Mesangial cell (primary cell): Measurements from ENCODE around the gene DUSP9. TPM values are rescaled to one million over a fixed set of nuclear protein-coding genes. Genes with fewer than 3 reads are reported as not detected.

ENCODE experiments used
- total RNA-seq: library from RNA; depleted of rRNA; stranded (reverse); fragments of >200 nt; gene quantifications from 2 replicates; pipeline ENCODE4 v1.2.3, GENCODE V29; 2015

DUSP9 gene
- 0.13 and 1.3 TPM in 2 replicates for total RNA-seq

GRCh38 chrX:153646620-153647373 is at the start of gene DUSP9:
DUSP9 (plus strand) TSS chrX:153647203; CDS start chrX:153647954, 751 bp downstream.

GRCh38 chrX:153598541-153599191 is 48.3 kb upstream of the DUSP9 start, which contains the start of gene CCNQ:
CCNQ (minus strand) TSS chrX:153599139; CDS start chrX:153599073, 66 bp downstream.

GRCh38 chrX:153673428-153674218 is 26.6 kb downstream of the DUSP9 start, which contains the start of gene PNCK:
PNCK (minus strand) TSS chrX:153673813; CDS start chrX:153673076, 737 bp downstream.

GRCh38 chrX:153687121-153688039 is 40.4 kb downstream of the DUSP9 start, which contains the start of gene SLC6A8:
SLC6A8 (plus strand) TSS chrX:153687926; CDS start chrX:153688575, 649 bp downstream.

Other genes starting within 250 kb of the DUSP9 start
- gene PNMA6E, start 245.9 kb upstream of the DUSP9 start, total RNA-seq: not detected in 2 replicates
- 0.49 and 0.89 TPM in 2 replicates for gene ZFP92, start 235.7 kb upstream of the DUSP9 start, total RNA-seq
- 0.13 and 0.98 TPM in 2 replicates for gene TREX2, start 201.1 kb upstream of the DUSP9 start, total RNA-seq
- gene HAUS7, start 176.6 kb upstream of the DUSP9 start, total RNA-seq: 17.1 and 48.6 TPM in 2 replicates
- gene BGN, start 152.2 kb upstream of the DUSP9 start, total RNA-seq: 17.4 and 86.5 TPM in 2 replicates
- under 0.01 TPM in 1 of 2 replicates, not detected in the other for gene ATP2B3, start 129.6 kb upstream of the DUSP9 start, total RNA-seq
- 33.3 and 50.8 TPM in 2 replicates for gene CCNQ, start 48.1 kb upstream of the DUSP9 start, total RNA-seq
- 1.1 TPM in 1 of 2 replicates, not detected in the other for gene PNCK, start 26.6 kb downstream of the DUSP9 start, total RNA-seq
- gene SLC6A8, start 40.7 kb downstream of the DUSP9 start, total RNA-seq: 18.7 and 53.7 TPM in 2 replicates
- gene BCAP31, start 77.2 kb downstream of the DUSP9 start, total RNA-seq: 78.3 and 104 TPM in 2 replicates
- gene ABCD1, start 77.7 kb downstream of the DUSP9 start, total RNA-seq: 9.8 and 22.2 TPM in 2 replicates
- gene PLXNB3, start 117.0 kb downstream of the DUSP9 start, total RNA-seq: 4.6 and 8.4 TPM in 2 replicates
- gene SRPK3, start 133.8 kb downstream of the DUSP9 start, total RNA-seq: 1.9 TPM in 1 of 2 replicates, not detected in the other
- 91.7 and 93.4 TPM in 2 replicates for gene IDH3G, start 147.2 kb downstream of the DUSP9 start, total RNA-seq
- 224 and 257 TPM in 2 replicates for gene SSR4, start 147.5 kb downstream of the DUSP9 start, total RNA-seq
- gene PDZD4, start 183.3 kb downstream of the DUSP9 start, total RNA-seq: under 0.01 and 0.13 TPM in 2 replicates
- 15.6 and 37.3 TPM in 2 replicates for gene L1CAM, start 239.0 kb downstream of the DUSP9 start, total RNA-seq